Cerebellar cortex (tissue), 1 donor: ENCODE results near the gene HYCC2.
"Not testable (repeated sequence)": the region's sequence is repeated elsewhere in the genome, so short reads cannot be mapped to it uniquely, and the experiment has no call there.

Experiments
- DNase-seq: peaks from one replicate; pipeline ENCODE4 v3.0.0-alpha.2; 2015; ENCODE audit warnings: low spot score

HYCC2 gene

GRCh38 chr2:201070948-201071478 is 458 bp downstream of the HYCC2 start:
- peak; percentile 59 for DNase-seq

DNA sequence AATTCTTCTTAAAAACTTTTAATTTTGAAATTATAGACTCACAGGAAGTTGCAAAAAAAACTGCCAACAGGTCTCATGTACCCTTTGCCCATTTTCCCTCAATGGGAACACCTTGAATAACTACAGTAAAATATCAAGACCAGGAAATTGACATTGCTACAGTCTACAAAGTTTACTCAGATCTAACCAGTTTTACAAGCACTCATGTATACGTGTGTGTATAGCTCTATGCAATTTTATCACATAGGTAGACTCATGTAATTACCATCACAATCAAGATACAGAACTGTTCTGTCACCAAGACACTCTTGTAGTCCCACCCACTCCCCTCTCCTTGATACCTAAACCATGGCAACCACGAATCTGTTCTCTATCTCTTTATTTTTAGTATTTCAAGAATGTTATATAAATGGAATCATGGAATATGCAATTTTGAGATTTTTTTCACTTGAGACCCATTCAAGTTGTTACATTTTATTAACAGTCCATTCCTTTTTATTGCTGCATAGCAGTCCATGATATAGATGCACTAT is 6.6 kb downstream of the HYCC2 start:
- DNase-seq, result no peak

DNA sequence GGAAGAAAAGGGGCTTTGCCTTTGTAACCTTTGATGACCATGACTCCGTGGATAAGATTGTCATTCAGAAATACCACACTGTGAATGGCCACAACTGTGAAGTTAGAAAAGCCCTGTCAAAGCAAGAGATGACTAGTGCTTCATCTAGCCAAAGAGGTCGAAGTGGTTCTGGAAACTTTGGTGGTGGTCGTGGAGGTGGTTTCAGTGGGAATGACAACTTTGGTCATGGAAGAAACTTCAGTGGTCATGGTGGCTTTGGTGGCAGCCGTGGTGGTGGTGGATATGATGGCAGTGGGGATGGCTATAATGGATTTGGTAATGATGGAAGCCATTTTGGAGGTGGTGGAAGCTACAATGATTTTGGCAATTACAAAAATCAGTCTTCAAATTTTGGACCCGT is 8.0 kb downstream of the HYCC2 start:
- DNase-seq, result not testable (repeated sequence)

- DNase-seq, result no peak
Measured at GRCh38 chr2:201059961-201060755, 11.3 kb downstream of the HYCC2 start.

- no peak for DNase-seq
Measured at GRCh38 chr2:201058914-201059313, 12.6 kb downstream of the HYCC2 start.

GRCh38 chr2:201057715-201058248 is 13.7 kb downstream of the HYCC2 start:
- DNase-seq, result no peak

- no peak for DNase-seq
Measured at GRCh38 chr2:201057087-201057521, 14.4 kb downstream of the HYCC2 start.

DNA sequence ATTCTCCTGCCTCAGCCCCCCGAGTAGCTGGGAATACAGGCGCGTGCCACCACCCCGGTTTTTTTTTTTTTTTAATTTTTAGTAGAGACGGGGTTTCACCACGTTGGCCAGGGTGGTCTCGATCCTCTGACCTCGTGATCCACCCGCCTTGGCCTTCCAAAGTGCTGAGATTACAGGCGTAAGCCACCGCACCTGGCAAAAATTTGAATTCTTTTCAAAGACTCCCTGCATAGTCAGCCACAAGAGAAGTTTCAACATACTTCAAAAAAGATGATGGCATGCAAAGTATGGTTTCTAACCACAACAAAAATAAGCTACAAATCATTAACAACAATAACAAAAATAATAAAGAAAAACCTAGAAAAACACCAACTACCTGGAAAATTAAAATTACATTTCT is 22.0 kb downstream of the HYCC2 start:
- DNase-seq, result no peak

DNA sequence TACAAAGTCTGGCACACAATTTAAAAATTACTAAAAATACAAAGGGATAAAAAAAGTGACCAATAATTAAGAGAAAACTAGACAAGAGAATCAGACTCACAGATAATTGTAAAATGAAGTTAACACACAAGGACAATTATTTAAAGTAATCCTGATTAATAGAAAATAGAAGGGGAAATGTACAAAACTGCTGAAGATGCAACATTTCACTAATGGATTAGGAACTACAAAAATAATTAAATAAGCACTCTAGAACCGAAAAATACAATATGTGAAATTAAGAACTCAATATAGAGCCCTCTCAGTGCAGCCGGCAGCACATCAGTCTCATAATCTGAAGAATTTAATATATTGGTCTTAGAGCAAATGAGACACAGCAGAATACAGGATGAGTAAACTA is 24.6 kb downstream of the HYCC2 start:
- DNase-seq, result no peak

DNA sequence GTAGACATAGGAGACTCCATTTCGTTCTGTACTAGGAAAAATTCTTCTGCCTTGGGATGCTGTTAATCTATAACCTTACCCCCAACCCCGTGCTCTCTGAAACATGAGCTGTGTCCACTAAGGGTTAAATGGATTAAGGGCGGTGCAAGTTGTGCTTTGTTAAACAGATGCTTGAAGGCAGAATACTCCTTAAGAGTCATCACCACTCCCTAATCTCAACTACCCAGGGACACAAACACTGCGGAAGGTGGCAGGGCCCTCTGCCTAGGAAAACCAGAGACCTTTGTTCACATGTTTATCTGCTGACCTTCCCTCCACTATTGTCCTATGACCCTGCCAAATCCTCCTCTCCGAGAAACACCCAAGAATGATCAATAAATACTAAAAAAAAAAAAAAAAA is 28.4 kb downstream of the HYCC2 start:
- not testable (repeated sequence) for DNase-seq

DNA sequence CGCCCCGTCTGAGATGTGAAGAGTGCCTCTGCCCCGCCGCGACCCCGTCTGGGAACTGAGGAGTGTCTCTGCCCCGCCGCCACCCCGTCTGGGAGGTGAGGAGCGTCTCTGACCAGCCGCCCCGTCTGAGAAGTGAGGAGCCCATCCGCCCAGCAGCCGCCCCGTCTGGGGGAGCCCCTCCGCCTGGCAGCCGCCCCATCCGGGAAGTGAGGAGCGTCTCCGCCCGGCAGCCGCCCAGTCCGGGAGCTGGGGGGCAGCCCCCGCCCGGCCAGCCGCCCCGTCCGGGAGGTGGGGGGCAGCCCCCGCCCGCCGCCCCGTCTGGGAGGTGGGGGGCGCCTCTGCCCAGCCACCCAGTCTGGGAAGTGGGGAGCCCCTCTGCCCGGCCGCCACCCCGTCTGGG is 29.0 kb downstream of the HYCC2 start:
- not testable (repeated sequence) for DNase-seq

DNA sequence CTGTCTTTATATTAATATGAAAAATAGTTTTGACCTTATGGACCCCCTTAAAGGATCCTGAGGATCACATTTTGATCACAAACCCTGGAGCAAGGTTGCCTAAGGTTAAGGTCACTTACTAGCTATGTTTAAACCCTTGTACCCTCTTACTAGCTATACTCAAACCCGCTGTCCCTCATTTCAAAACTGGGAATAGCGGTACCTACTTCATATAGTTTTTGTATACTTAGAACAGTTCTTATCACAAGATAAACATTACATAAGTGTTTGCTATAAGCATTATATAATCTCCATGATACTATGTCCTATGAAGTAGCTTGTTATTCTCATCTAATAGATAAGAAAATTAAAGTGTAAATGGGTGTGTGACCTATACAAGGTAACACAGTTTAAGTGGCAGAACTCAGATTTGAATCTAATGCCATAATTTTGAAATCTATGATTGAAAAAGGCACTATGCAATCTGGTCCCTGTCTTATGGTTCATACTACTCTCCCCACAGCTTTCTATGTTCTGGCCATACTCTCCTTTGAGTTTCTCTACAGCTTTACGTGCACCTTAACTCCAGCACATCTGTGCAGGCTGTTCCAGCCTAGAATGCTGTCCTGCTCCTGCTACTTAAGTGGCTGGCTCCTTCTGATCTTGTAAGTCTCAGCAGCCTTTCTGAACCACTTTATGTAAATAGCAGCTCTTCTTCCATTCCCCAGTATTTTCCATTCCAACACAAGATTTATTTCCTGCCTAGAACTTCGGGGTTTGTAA is 30.4 kb downstream of the HYCC2 start:
- DNase-seq, result no peak

GRCh38 chr2:201038855-201039254 is 32.6 kb downstream of the HYCC2 start:
- no peak for DNase-seq

- not testable (repeated sequence) for DNase-seq
Measured at GRCh38 chr2:201038361-201038760, 33.1 kb downstream of the HYCC2 start.

DNA sequence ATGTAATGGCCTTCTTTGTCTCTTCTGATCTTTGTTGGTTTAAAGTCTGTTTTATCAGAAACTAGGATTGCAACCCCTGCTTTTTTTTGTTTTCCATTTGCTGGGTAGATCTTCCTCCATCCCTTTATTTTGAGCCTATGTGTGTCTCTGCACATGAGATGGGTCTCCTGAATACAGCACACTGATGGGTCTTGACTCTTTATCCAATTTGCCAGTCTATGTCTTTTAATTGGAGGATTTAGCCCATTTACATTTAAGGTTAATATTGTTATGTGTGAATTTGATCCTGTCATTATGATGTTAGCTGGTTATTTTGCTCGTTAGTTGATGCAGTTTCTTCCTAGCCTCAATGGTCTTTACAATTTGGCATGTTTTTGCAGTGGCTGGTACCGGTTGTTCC is 37.1 kb downstream of the HYCC2 start:
- DNase-seq, result not testable (repeated sequence)

GRCh38 chr2:201024518-201024917 is 47.0 kb downstream of the HYCC2 start:
- no peak for DNase-seq

DNA sequence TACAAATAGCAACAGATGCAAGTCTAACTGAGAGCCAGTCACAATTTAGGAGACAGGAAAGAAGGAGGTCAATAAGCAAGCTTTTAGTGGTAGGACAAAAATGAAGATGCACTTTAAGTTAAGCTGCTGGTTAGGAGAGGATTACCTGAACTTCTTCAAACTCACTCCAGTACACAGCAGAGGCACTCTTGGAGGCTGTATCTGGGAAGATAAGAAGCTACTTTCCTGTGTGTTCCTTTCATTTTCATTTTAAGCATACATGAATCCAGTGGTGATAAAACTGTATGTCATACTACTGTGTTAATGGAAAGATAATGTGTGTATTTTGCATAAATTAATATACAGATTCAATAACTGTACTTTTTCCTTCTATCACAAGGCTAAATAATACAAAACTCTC is 49.6 kb downstream of the HYCC2 start:
- DNase-seq, result no peak
